ENCODE results near the gene BRINP3. TPM values are rescaled to one million over a fixed set of nuclear protein-coding genes. Genes with fewer than 3 reads are reported as not detected.

Gene BRINP3
- 1 to 10 TPM in 1 of 4 donors, not detected in 3; 2.4 TPM for total RNA-seq

DNA sequence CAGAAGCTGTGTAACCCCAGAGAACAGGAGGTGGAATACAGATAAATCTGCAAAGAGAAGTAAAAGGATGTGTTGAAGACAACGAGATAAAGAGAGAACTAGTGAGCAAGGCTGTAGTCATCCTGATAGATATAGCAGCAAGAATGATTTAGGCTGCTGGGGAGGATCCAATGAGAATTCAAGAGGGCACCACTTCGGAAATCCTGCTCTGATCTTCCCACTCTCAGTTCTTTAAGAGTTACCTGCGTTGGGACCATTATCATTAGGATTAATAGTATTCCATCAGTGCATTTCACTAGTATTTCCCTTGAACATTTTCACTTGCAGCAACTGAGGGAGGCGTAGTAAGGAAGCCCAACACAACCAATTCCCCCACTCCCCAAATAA lies at the start of gene BRINP3:
Gene BRINP3, minus strand, starts transcription at position 103 of the 387 bp plus-strand sequence.
- TF ChIP-seq, protein P1, sequence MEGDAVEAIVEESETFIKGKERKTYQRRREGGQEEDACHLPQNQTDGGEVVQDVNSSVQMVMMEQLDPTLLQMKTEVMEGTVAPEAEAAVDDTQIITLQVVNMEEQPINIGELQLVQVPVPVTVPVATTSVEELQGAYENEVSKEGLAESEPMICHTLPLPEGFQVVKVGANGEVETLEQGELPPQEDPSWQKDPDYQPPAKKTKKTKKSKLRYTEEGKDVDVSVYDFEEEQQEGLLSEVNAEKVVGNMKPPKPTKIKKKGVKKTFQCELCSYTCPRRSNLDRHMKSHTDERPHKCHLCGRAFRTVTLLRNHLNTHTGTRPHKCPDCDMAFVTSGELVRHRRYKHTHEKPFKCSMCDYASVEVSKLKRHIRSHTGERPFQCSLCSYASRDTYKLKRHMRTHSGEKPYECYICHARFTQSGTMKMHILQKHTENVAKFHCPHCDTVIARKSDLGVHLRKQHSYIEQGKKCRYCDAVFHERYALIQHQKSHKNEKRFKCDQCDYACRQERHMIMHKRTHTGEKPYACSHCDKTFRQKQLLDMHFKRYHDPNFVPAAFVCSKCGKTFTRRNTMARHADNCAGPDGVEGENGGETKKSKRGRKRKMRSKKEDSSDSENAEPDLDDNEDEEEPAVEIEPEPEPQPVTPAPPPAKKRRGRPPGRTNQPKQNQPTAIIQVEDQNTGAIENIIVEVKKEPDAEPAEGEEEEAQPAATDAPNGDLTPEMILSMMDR (IDR thresholded peaks at IDR 0.05; ENCODE audit: low read depth) = no peak

DNA sequence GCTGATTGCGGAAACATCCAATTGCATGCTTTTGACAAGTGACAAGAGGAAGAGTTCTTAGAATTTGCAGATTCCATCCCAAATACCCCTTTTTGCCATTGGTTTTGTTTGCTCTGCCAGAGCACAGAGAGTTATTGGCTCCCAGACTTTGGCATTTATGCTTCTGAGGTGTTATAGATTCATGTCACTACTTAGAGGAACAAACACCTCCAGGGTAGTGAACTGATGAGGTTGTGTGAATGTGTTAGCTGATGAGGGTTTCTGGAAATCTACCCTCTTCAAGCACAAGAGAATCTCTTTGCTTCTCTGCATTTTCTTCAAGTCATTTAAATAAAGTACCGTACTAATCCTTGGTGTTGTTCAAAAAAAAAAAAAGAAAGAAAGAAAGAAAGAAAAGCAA lies 33.9 kb upstream of the BRINP3 start:
- TF ChIP-seq, protein P1 (IDR thresholded peaks at IDR 0.05; ENCODE audit: low read depth) = no peak

GRCh38 chr1:190507357-190507756 lies 29.7 kb upstream of the BRINP3 start:
- TF ChIP-seq, protein P1 (IDR thresholded peaks at IDR 0.05; ENCODE audit: low read depth) = no peak

DNA sequence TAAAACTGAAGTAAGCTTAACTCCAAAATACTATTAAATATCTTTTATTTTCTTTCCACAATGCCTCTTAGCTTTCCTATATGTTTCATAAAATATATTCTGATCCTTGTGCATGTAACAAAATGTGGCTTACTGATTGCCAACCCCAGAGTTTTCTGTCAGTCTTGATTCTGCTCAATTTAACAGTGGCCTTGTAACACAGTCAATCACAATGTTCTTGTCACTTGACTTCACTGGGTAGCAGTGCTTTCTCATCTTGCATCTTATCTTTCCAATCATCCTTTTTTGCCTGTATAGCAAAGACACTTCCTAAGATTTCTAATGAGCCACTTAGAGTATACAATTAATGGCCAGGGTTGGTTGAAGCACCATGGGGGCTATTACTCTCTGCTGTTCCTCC lies 19.9 kb upstream of the BRINP3 start:
- TF ChIP-seq, protein P1 (IDR thresholded peaks at IDR 0.05; ENCODE audit: low read depth) = no peak

DNA sequence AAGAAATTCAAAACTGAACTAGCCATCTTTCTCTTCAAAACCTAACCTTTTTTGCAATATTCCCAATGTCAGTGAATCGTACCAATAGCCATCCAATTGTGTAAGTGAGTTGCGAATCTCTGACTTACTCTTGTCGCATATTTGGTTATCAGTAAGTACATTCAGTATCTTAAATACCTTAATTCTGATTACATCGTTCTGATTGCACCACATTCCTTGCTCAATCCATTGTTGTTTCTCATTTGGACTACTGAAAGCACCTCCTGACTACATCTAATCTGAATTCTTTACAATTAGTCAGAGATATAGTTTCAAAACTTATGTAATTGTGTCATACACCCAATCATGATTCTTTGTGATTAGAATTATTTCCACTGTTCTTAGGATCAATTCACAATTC lies 16.8 kb upstream of the BRINP3 start:
- TF ChIP-seq, protein P1 (IDR thresholded peaks at IDR 0.05; ENCODE audit: low read depth) = no peak

DNA sequence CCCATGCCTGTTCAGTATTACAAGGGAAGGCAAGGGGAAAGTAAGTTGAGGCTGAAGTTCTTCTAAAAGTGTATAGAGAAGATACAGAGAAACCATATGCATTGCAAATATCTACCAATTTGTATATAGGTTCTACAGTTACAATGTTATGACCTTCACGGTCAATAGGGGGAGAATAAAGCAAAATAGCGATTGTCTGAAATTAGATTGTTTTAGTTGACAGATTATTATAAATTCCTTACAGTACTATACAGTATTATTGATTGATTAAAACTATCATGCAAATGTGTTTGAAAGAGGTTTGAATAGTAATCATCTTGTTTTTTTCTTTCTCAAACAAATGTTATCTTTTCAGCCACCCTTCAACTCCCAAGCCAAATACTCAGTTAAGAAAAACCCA lies 13.7 kb upstream of the BRINP3 start:
- TF ChIP-seq, protein P1 (IDR thresholded peaks at IDR 0.05; ENCODE audit: low read depth) = no peak

DNA sequence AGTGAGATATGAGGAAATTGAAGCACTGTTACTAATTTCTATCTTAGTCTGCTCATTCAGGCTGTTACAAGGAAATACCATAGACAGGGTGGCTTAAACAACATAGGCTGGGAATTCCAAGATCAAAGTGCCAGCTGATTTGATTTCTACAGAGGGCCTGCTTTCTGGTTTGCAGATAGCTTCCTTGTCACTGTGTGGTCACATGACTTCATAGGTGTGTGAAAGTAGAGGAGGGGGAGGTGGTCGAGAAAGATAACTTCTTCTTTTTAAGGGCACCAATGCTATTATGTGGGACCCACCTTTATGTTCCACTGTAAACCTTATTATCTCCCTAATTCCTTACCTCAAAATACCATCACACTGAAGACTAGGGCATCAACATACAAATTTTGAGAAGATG lies 6.4 kb upstream of the BRINP3 start:
- TF ChIP-seq, protein P1 (IDR thresholded peaks at IDR 0.05; ENCODE audit: low read depth) = no peak
